Sigmoid colon (tissue), 7 donors: ENCODE results near the gene COBL. TPM values are rescaled to one million over a fixed set of nuclear protein-coding genes. Genes with fewer than 3 reads are reported as not detected.

Experiments
- DNase-seq: peaks from one replicate; pipeline ENCODE4 v3.0.0-alpha.2; 2019
- H3K27ac ChIP-seq, 4 donors: fragments of 200-600 bp; sonication (generic); one replicate each; pipeline ENCODE4 v1.5.1; 2016 to 2019; ENCODE audit warnings: mild to moderate bottlenecking in 1 of 4
- H3K27me3 ChIP-seq, 3 donors: fragments of 200-600 bp; sonication (generic); one replicate each; pipeline ENCODE4 v1.5.1; 2019; ENCODE audit warnings: mild to moderate bottlenecking in 1 of 3
- H3K36me3 ChIP-seq, 4 donors: fragments of 200-600 bp; sonication (generic); one replicate each; pipeline ENCODE4 v1.5.1; 2016 to 2019
- H3K4me1 ChIP-seq, 4 donors: fragments of 200-600 bp; sonication (generic); one replicate each; pipeline ENCODE4 v1.5.1; 2017 to 2019
- H3K4me3 ChIP-seq, 4 donors: fragments of 200-600 bp; sonication (generic); one replicate each; pipeline ENCODE4 v1.5.1; 2017 to 2019; ENCODE audit warnings: mild to moderate bottlenecking in 2 of 4, moderate library complexity in 1 of 4
- H3K9me3 ChIP-seq, 4 donors: fragments of 200-600 bp in 3 of 4; sonication (generic) in 3 of 4; one replicate each; pipeline versions ENCODE4 v1.5.1 to v1.6.1; 2013 to 2019
- CTCF ChIP-seq, 4 experiments: fragments of 450-650 bp in 3 of 4; fragments of 200-600 bp in 1 of 4; IDR thresholded peaks; one replicate each; pipeline ENCODE4 v1.5.1; 2016 to 2019; ENCODE audit warnings: antibody characterized with exemption in 4 of 4, mild to moderate bottlenecking in 3 of 4, moderate library complexity in 2 of 4
- EP300 ChIP-seq, 4 donors: sonication (generic); formaldehyde crosslinking; IDR thresholded peaks; one replicate each; pipeline ENCODE4 v1.6.1; 2017; ENCODE audit warnings: antibody characterized with exemption in 4 of 4
- POLR2A ChIP-seq, 2 donors: fragments of 450-650 bp; IDR thresholded peaks; one replicate each; pipeline ENCODE4 v1.6.1; 2016; ENCODE audit warnings: antibody characterized with exemption in 2 of 2, mild to moderate bottlenecking in 2 of 2, moderate library complexity in 2 of 2
- POLR2AphosphoS5 ChIP-seq, 4 donors: sonication (generic); formaldehyde crosslinking; IDR thresholded peaks; one replicate each; pipeline ENCODE4 v1.6.1; 2017; ENCODE audit warnings: antibody characterized with exemption in 4 of 4
- WGBS, 2 donors: extraction: QIAGEN DNeasy Blood & Tissue Kit; methylation state at CpG; one replicate each; pipeline ENCODE4 v1.1.7; 2013; 5-methylcytosine and 5-hydroxymethylcytosine counted together
- intact Hi-C: fragments of 100-400 bp; cut with DNase I; formaldehyde crosslinking; loops from one replicate; pipeline ENCODE4 v1.15.1; 2023
- polyA plus RNA-seq, 3 donors: library from polyadenylated mRNA; stranded (reverse); fragments of 200-250 nt; gene quantifications; one replicate each; pipeline ENCODE4 v1.2.3, GENCODE V29; 2013
- total RNA-seq, 4 donors: library from RNA; depleted of rRNA; stranded (reverse); fragments of >200 nt; gene quantifications; one replicate each; pipeline ENCODE4 v1.1.0, GENCODE V29; 2016
- donor health status: healthy with polysubstance abuse.
- donor health status: Bipolar disorder and iron deficiency.
- donor health status: healthy.

Gene COBL
- total and polyA plus RNA-seq, 7 donors = 3.0 to 27.6 (median 10.0) TPM

- no peak overlapping the region for H3K4me3 ChIP-seq
- H3K36me3 ChIP-seq = no peaks in the 10 kb centered on the region
- TF ChIP-seq POLR2AphosphoS5 (IDR thresholded peaks at IDR 0.05) (no peak), POLR2A (IDR thresholded peaks at IDR 0.05) (no peak), CTCF (IDR thresholded peaks at IDR 0.05) (no peak), EP300 (IDR thresholded peaks at IDR 0.05) (no peak)
- 71 to 87% methylated on average over 4 of the region's 4 CpGs for WGBS, 2 donors
- H3K4me1 ChIP-seq = no peaks in the 10 kb centered on the region
- H3K27ac ChIP-seq = no peak overlapping the region
- no peak for DNase-seq
- intact Hi-C loops = no loop called here
- H3K27me3 ChIP-seq = no peaks in the 10 kb centered on the region
- no peaks in the 10 kb centered on the region for H3K9me3 ChIP-seq
These were observed 182.6 kb downstream of the COBL start for GRCh38 chr7:51134013-51134441.

- no peaks in the 10 kb centered on the region for H3K27me3 ChIP-seq
- intact Hi-C loops = no loop called here
- TF ChIP-seq POLR2AphosphoS5 (IDR thresholded peaks at IDR 0.05) (no peak), CTCF (IDR thresholded peaks at IDR 0.05) (no peak), POLR2A (IDR thresholded peaks at IDR 0.05) (no peak), EP300 (IDR thresholded peaks at IDR 0.05) (no peak)
- no peaks in the 10 kb centered on the region for H3K4me1 ChIP-seq
- no peaks in the 10 kb centered on the region for H3K9me3 ChIP-seq
- H3K27ac ChIP-seq = no peak overlapping the region
- H3K4me3 ChIP-seq = no peak overlapping the region
- 77 to 93% methylated on average over 3 of the region's 3 CpGs for WGBS, 2 donors
- DNase-seq = no peak
- H3K36me3 ChIP-seq = no peaks in the 10 kb centered on the region
These were observed 183.9 kb downstream of the COBL start for GRCh38 chr7:51132661-51133060.

- no peaks in the 10 kb centered on the region for H3K9me3 ChIP-seq
- TF ChIP-seq POLR2A (IDR thresholded peaks at IDR 0.05) (no peak), CTCF (IDR thresholded peaks at IDR 0.05) (no peak), POLR2AphosphoS5 (IDR thresholded peaks at IDR 0.05) (no peak), EP300 (IDR thresholded peaks at IDR 0.05) (no peak)
- no peak overlapping the region for H3K4me3 ChIP-seq
- no peak overlapping the region for H3K27ac ChIP-seq
- intact Hi-C loops = no loop called here
- H3K27me3 ChIP-seq = no peaks in the 10 kb centered on the region
- no peaks in the 10 kb centered on the region for H3K4me1 ChIP-seq
- WGBS, 2 donors = 87 to 89% methylated on average over 8 of the region's 8 CpGs
- DNase-seq = no peak
- H3K36me3 ChIP-seq = no peaks in the 10 kb centered on the region
These were observed 186.8 kb downstream of the COBL start for GRCh38 chr7:51129527-51130472.

- no peaks in the 10 kb centered on the region for H3K9me3 ChIP-seq
- no peak for TF ChIP-seq CTCF (IDR thresholded peaks at IDR 0.05)
- no peak for TF ChIP-seq POLR2AphosphoS5 (IDR thresholded peaks at IDR 0.05)
- TF ChIP-seq POLR2A (IDR thresholded peaks at IDR 0.05) = no peak
- no peak for TF ChIP-seq EP300 (IDR thresholded peaks at IDR 0.05)
- H3K27ac ChIP-seq = no peak overlapping the region
- intact Hi-C loops = no loop called here
- H3K36me3 ChIP-seq = no peaks in the 10 kb centered on the region
- H3K27me3 ChIP-seq = no peaks in the 10 kb centered on the region
- DNase-seq = no peak
- 84 to 91% methylated on average over 16 of the region's 16 CpGs for WGBS, 2 donors
- no peaks in the 10 kb centered on the region for H3K4me1 ChIP-seq
- H3K4me3 ChIP-seq = no peak overlapping the region
These were observed 187.8 kb downstream of the COBL start for GRCh38 chr7:51128545-51129435.
